PFSK-1 (cell line): ENCODE measurements around the gene PCA3.

ENCODE experiments used
- FOXP2 ChIP-seq: optimal IDR thresholded peaks from 2 replicates; pipeline ENCODE3; 2011; ENCODE audit warnings: borderline replicate concordance, control low read depth, inconsistent platforms; ENCODE audit not compliant: insufficient read depth; ENCODE audit errors: extremely low read length, extremely low read depth
- POLR2AphosphoS5 ChIP-seq: IDR thresholded peaks from 2 replicates; pipeline ENCODE4 v1.6.1; 2012; ENCODE audit warnings: low read depth, mild to moderate bottlenecking, control low read depth, low read length, moderate library complexity
- SIN3A ChIP-seq: IDR thresholded peaks from 2 replicates; pipeline ENCODE4 v1.6.1; 2012; ENCODE audit warnings: mild to moderate bottlenecking, low read length, moderate library complexity, borderline replicate concordance; ENCODE audit not compliant: insufficient read depth
- TAF1 ChIP-seq: IDR thresholded peaks from 2 replicates; pipeline ENCODE4 v1.6.1; 2012; ENCODE audit warnings: low read length, control low read depth, borderline replicate concordance; ENCODE audit not compliant: insufficient read depth
- TF ChIP-seq, protein P1 (sequence below), 2 experiments: IDR thresholded peaks; 2 replicates each; pipeline versions ENCODE4 v1.6.1 to v1.8.0; 2011 to 2012; ENCODE audit warnings: low read depth in 2 of 2, low read length in 2 of 2, control low read depth in 1 of 2, inconsistent platforms in 1 of 2, mild to moderate bottlenecking in 1 of 2, moderate library complexity in 1 of 2; ENCODE audit not compliant: insufficient read depth in 1 of 2

The PCA3 gene

DNA sequence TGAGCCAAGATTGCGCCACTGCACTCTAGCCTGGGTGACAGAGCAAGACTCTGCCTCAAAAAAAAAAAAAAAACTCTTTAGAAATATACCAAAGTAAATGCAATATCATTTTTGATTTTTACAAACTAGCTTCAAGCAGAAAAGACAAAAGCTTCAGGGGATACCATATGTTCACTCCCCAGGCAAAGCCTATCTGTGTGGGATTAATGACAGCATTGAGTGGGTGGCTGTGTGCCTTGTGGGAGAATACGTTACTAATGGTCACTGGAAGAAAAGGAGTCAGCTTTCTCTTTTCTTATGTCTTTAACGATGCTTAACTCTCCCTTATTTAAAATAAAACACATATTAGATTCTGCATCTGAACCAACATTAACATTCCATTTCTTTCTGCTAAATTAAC is 1.9 kb downstream of the PCA3 start:
- TF ChIP-seq POLR2AphosphoS5: no peak
- TF ChIP-seq, protein P1, sequence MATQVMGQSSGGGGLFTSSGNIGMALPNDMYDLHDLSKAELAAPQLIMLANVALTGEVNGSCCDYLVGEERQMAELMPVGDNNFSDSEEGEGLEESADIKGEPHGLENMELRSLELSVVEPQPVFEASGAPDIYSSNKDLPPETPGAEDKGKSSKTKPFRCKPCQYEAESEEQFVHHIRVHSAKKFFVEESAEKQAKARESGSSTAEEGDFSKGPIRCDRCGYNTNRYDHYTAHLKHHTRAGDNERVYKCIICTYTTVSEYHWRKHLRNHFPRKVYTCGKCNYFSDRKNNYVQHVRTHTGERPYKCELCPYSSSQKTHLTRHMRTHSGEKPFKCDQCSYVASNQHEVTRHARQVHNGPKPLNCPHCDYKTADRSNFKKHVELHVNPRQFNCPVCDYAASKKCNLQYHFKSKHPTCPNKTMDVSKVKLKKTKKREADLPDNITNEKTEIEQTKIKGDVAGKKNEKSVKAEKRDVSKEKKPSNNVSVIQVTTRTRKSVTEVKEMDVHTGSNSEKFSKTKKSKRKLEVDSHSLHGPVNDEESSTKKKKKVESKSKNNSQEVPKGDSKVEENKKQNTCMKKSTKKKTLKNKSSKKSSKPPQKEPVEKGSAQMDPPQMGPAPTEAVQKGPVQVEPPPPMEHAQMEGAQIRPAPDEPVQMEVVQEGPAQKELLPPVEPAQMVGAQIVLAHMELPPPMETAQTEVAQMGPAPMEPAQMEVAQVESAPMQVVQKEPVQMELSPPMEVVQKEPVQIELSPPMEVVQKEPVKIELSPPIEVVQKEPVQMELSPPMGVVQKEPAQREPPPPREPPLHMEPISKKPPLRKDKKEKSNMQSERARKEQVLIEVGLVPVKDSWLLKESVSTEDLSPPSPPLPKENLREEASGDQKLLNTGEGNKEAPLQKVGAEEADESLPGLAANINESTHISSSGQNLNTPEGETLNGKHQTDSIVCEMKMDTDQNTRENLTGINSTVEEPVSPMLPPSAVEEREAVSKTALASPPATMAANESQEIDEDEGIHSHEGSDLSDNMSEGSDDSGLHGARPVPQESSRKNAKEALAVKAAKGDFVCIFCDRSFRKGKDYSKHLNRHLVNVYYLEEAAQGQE (IDR thresholded peaks at IDR 0.05; ENCODE audit: insufficient read depth in 1 of 2, low read depth in 2 of 2, low read length in 2 of 2): no peak
- no peak for TF ChIP-seq TAF1
- TF ChIP-seq SIN3A: no peak

DNA sequence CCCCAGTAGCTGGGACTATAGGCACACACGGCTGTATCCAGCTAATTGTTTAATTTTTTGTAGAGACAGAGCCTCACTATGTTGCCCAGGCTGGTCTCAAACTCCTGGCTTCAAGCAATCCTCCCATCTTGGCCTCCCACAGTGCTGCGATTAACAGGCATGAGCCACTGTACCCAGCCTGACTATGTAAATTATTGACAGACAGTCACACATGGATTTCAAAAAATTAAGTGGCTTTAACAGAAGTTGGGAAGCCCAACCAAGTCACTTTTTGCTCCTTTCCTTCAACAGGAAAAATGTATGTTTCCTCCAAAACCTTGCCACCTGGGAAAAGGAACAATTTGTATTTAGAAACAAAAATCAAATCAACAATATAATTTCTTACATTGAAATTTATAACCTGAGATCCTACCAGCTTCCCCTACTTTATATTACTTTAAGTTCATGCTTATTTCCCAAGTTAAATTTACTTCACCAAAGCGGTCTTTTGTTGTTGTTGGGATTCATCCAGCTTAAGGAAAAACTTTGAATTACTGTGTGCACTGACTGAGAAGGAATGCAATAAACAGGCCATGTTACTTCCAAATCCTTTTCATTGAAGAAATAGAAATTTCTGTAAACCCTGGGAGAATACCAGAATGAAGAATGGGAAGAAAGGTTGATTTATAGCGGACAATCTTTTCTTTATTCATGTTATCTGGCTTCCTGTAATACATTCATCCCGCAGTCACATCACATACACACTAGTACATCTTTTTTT is 8.6 kb downstream of the PCA3 start:
- TF ChIP-seq FOXP2 (no peak), TAF1 (no peak), SIN3A (no peak), POLR2AphosphoS5 (no peak)
- TF ChIP-seq, protein P1 (IDR thresholded peaks at IDR 0.05; ENCODE audit: insufficient read depth in 1 of 2, low read depth in 2 of 2, low read length in 2 of 2): no peak

DNA sequence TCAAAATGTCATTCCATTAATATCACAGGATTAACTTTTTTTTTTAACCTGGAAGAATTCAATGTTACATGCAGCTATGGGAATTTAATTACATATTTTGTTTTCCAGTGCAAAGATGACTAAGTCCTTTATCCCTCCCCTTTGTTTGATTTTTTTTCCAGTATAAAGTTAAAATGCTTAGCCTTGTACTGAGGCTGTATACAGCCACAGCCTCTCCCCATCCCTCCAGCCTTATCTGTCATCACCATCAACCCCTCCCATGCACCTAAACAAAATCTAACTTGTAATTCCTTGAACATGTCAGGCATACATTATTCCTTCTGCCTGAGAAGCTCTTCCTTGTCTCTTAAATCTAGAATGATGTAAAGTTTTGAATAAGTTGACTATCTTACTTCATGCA is 20.6 kb downstream of the PCA3 start:
- TF ChIP-seq, protein P1 (IDR thresholded peaks at IDR 0.05; ENCODE audit: insufficient read depth in 1 of 2, low read depth in 2 of 2, low read length in 2 of 2): no peak
- TF ChIP-seq TAF1: no peak
- TF ChIP-seq SIN3A: no peak
- no peak for TF ChIP-seq POLR2AphosphoS5

DNA sequence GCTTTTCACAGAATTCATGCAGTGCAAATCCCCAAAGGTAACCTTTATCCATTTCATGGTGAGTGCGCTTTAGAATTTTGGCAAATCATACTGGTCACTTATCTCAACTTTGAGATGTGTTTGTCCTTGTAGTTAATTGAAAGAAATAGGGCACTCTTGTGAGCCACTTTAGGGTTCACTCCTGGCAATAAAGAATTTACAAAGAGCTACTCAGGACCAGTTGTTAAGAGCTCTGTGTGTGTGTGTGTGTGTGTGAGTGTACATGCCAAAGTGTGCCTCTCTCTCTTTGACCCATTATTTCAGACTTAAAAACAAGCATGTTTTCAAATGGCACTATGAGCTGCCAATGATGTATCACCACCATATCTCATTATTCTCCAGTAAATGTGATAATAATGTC is 21.3 kb downstream of the PCA3 start:
- no peak for TF ChIP-seq POLR2AphosphoS5
- no peak for TF ChIP-seq SIN3A
- no peak for TF ChIP-seq TAF1
- TF ChIP-seq, protein P1 (IDR thresholded peaks at IDR 0.05; ENCODE audit: insufficient read depth in 1 of 2, low read depth in 2 of 2, low read length in 2 of 2): no peak
- TF ChIP-seq FOXP2: no peak

DNA sequence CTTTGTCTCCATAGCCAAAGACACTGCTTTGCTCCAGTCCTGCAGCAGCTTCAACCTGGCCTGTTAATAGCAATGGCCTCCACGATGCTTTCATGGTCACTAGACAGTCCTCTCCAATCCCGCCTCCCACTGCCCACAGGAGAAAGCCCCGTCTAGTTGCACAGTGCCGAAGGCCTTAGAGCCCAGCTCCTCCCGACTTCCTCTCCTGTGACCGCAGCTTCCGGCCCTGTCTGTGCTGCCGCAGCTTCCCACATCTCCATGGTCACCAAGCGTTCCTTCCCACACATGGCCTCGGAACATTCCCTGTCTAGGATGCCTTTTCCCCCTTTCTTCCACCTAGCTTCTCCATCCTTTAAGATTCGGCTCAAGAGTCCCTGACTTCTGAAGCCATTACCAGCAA is 23.4 kb downstream of the PCA3 start:
- TF ChIP-seq FOXP2 (no peak), TAF1 (no peak), POLR2AphosphoS5 (no peak), SIN3A (no peak)
- TF ChIP-seq, protein P1 (IDR thresholded peaks at IDR 0.05; ENCODE audit: insufficient read depth in 1 of 2, low read depth in 2 of 2, low read length in 2 of 2): no peak
